DMS53 (cell line): Measurements from ENCODE around the gene NTMT1.

Experiments used
- DNase-seq: peaks from one replicate; lab custom pipeline; 2025; lab: John Stamatoyannopoulos, UW

The NTMT1 gene

DNA sequence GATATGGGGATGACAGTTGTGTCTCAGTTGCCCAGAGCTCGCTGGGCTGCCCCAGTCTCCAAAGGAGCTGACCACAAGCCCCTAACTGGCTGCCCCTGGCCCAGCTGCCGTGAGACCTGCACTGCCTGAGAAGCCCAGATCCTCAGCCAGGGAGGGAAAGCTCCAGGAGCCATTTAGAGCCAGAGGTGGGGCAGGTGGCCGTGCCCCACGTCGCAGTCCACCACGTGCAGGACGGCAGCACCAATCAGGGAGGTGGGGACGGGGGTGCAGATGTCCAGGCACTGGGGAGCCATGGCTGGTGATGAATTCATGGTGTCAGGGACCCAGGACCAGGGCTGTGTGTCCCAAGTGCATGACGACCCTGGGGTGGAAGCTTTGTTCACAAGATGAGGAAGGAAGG, 52.9 kb downstream of the NTMT1 start:
- DNase-seq = no peak

DNA sequence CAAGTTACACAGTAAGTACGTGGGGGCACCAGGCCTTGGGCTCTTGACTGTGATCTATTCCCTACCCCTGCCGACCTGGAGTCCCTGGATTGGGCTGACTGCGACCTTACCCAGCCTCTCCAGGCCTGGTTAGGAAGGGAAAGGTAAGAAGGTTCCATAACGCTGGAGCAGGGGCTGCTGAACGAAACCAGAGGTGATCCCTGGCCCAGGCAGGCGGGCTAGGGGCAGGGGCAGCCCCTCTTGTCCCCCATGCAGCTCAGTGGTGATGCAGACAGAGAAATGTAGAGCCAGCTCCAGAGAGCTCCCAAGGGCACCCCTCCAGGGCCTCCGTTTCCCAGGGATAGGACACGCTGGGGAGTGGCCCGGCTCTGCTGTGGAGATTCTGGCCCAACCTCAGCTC, 53.6 kb downstream of the NTMT1 start:
- no peak for DNase-seq

DNA sequence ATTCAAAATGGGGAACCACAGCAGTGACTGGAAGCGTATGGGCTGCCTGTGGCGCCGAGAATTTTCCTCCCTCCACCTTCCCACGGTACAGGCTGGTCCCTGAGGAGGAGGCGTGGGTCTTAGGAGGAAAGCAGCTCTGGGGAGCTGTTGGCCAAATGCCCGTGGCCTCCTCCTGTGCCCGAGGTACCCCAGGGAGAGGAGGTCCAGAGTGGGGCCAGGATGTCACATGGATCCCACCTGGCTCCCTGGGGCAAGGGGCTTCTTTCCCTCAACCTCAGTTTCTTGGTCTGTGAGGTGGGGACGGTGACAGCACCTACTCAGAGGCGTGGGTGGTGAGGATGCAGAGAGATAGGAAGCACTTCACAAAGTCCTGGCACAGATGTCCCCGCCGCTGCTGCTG, 56.0 kb downstream of the NTMT1 start:
- no peak for DNase-seq

DNA sequence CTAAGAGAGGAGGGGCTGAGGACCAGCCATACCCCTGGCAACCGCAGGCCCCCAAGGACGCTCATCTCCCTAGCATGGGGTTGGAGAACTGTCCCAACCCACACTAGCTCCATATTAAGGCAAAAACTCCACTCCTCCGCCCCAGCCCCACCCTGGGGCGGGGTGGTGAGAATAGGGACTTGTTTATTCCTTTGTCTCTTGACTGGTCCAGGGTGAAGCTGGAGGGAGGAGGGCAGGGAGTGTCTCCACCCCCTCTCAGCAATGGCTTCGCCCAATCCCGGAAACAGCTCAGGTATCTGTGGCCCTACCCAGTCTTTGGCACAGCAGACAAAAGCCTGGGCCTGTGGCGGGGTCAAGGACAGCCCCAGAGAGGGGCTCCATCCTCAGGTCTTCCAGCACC, 56.4 kb downstream of the NTMT1 start:
- no peak for DNase-seq

DNA sequence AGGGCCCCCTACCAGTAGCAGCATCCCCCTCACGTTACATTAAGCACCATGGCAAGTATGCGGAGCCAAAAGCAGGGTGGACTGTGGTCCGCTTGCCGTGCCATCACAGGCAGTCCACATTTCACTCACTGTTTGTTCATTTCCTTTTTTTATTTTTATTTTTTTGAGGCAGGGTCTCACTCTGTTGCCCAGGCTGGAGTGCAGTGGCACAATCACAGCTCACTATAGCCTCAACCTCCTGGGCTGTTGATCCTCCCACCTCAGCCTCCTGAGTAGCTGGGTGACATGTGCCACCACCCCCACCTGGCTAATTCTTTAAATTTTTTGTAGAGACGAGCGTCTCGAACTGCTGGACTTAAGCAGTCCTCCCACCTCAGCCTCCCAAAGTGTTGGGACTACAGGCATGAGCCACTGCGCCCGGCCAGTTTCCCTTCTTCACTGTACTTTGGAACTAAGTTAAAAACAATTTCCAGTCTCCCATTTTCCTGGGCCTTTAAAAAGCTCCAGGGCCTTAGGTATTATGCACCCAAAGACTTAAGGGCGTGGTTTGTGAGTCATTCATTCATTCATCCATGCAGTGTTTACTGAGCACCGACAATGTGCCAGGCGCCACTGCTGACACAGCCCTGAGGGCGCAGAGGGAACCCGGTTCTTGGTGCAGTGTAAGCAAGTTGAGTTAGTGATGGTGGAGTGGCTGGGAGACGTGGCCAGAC, 59.4 kb downstream of the NTMT1 start:
- DNase-seq = peak; percentile 53
